PC-9 (cell line): ENCODE results near the gene COL23A1.

Experiments used
- CTCF ChIP-seq: fragments of 200-600 bp; sonication (generic); conservative IDR thresholded peaks from 2 replicates; pipeline ENCODE4 v1.6.1; 2017; ENCODE audit warnings: mixed run types, antibody characterized with exemption, mild to moderate bottlenecking, moderate library complexity
- EZH2 ChIP-seq: fragments of 200-600 bp; sonication (generic); IDR thresholded peaks from 2 replicates; pipeline ENCODE4 v1.8.0; 2017; ENCODE audit warnings: antibody characterized with exemption, low read depth

DNA sequence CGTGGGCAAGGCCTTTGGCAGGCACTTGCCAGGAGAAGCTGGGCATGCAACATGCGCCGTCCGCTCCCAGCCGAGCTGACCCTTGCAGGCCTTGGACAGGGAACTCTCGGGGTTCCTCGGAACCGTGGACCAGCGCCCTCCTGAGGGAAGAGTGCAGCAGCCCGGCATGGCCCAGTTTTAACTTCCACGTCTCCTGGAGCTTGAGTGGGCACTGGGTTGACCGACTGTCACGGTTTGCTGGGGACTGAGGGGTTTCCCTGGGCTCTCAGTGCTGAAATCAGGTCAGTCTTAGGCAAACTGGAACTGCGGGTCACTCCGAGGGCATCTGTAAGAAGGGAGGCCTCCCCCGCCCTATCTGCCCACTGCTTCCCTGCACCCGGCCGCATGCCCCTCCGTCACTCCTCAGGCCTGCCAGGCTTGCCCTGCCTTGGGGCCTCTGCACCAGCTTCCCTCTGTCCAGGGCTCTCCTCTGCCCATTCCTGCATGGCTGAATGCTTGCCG lies 270.6 kb downstream of the COL23A1 start:
- no peak for TF ChIP-seq CTCF
- no peak for TF ChIP-seq EZH2
